Activated T-cell treated with anti-CD3 and anti-CD28 coated beads, Interleukin-2, amount 50 U/mL, for 72 hours (primary cell): ENCODE results near the gene SPSB2. TPM values are rescaled to one million over a fixed set of nuclear protein-coding genes. Genes with fewer than 3 reads are reported as not detected.
A peak's percentile ranks its signal among the peaks of the same experiment; 100 is the strongest.
"Not testable (repeated sequence)": the region's sequence is repeated elsewhere in the genome, so short reads cannot be mapped to it uniquely, and the experiment has no call there.

Experiments
- ATAC-seq, 2 donors: fragments of 150-1000 bp; cut with Tn5 transposase; replicated peaks in 1 of 2; 2 replicates each; pipeline ENCODE4 v1.10.0; 2021; ENCODE audit warnings: moderate library complexity in 2 of 2, mild to moderate bottlenecking in 1 of 2
- DNase-seq, 2 donors: peaks; one replicate each; pipeline ENCODE4 v3.0.0; 2021 to 2022; ENCODE audit warnings: mixed read lengths in 1 of 2
- H3K27ac Mint-ChIP-seq: one replicate; pipeline ENCODE4 v1.8.0; 2022; ENCODE audit warnings: mild to moderate bottlenecking, moderate library complexity, mixed read lengths
- H3K27me3 Mint-ChIP-seq: one replicate; pipeline ENCODE4 v1.8.0; 2022; ENCODE audit warnings: low read depth, mixed read lengths
- H3K36me3 Mint-ChIP-seq, 2 donors: one replicate each; pipeline ENCODE4 v1.8.0; 2022; ENCODE audit warnings: mixed read lengths in 2 of 2, mild to moderate bottlenecking in 1 of 2; ENCODE audit not compliant: insufficient read depth in 2 of 2
- H3K4me1 Mint-ChIP-seq: one replicate; pipeline ENCODE4 v1.8.0; 2022; ENCODE audit warnings: low read depth, mixed read lengths
- H3K4me3 Mint-ChIP-seq, 2 donors: one replicate each; pipeline ENCODE4 v1.8.0; 2022; ENCODE audit warnings: mild to moderate bottlenecking in 2 of 2, mixed read lengths in 2 of 2, moderate library complexity in 2 of 2
- H3K9me3 Mint-ChIP-seq, 2 donors: one replicate each; pipeline ENCODE4 v1.8.0; 2022; ENCODE audit warnings: mixed read lengths in 2 of 2
- total RNA-seq, 2 donors: library from RNA; stranded (reverse); gene quantifications; one replicate each; pipeline ENCODE4 v1.2.3, GENCODE V29; 2022

SPSB2 gene
- total RNA-seq, 2 donors from 2014 or later = 9.6 to 10.4 TPM

GRCh38 chr12:6890789-6891645 lies 17.9 kb upstream of the SPSB2 start:
- Mint-ChIP-seq H3K4me1 (peaks cover 31% of the 10 kb centered on the region), H3K27me3 (no peaks in the 10 kb centered on the region), H3K9me3 (no peaks in the 10 kb centered on the region), H3K36me3 (no peaks in the 10 kb centered on the region), H3K4me3 (peak overlapping the region; percentile 79 to 91), H3K27ac (peak overlapping the region; percentile 97)
- peak; percentile 99 to 100 for DNase-seq
- ATAC-seq = peak; percentile 96

GRCh38 chr12:6889775-6890573 lies 16.9 kb upstream of the SPSB2 start:
- H3K9me3 Mint-ChIP-seq, ATAC-seq, H3K36me3 Mint-ChIP-seq, H3K27me3 Mint-ChIP-seq, DNase-seq: not testable (repeated sequence)
- H3K4me1 Mint-ChIP-seq = peaks cover 31% of the 10 kb centered on the region
- peak overlapping the region; percentile 97 for H3K27ac Mint-ChIP-seq
- peak overlapping the region; percentile 79 to 91 for H3K4me3 Mint-ChIP-seq

- not testable (repeated sequence) for H3K4me3 Mint-ChIP-seq, H3K36me3 Mint-ChIP-seq
- H3K4me1 Mint-ChIP-seq = peaks cover 31% of the 10 kb centered on the region
Observed at GRCh38 chr12:6888794-6889193, 15.7 kb upstream of the SPSB2 start.

GRCh38 chr12:6888360-6888759 lies 15.3 kb upstream of the SPSB2 start:
- Mint-ChIP-seq H3K4me3 (no peak overlapping the region), H3K27ac (no peak overlapping the region), H3K9me3 (no peaks in the 10 kb centered on the region), H3K27me3 (no peaks in the 10 kb centered on the region), H3K4me1 (peaks cover 31% of the 10 kb centered on the region), H3K36me3 (peaks cover 2 to 8% of the 10 kb centered on the region in 2 donors)
- no peak for ATAC-seq
- DNase-seq = no peak

More at GRCh38 chr12:6888794-6889193, 15.7 kb upstream of the SPSB2 start:
- DNase-seq, H3K9me3 Mint-ChIP-seq, H3K27ac Mint-ChIP-seq, ATAC-seq, H3K27me3 Mint-ChIP-seq: not testable (repeated sequence)

- peaks cover 28% of the 10 kb centered on the region for H3K4me1 Mint-ChIP-seq
- no peak for DNase-seq
- H3K9me3 Mint-ChIP-seq = no peaks in the 10 kb centered on the region
- ATAC-seq = no peak
- no peaks in the 10 kb centered on the region for H3K27me3 Mint-ChIP-seq
- peaks cover 2 to 8% of the 10 kb centered on the region in 2 donors for H3K36me3 Mint-ChIP-seq
- H3K27ac Mint-ChIP-seq = no peak overlapping the region
- H3K4me3 Mint-ChIP-seq = no peak overlapping the region
Observed at GRCh38 chr12:6887460-6887859, 14.4 kb upstream of the SPSB2 start.

- not testable (repeated sequence) for ATAC-seq, DNase-seq, H3K36me3 Mint-ChIP-seq, H3K4me3 Mint-ChIP-seq, H3K9me3 Mint-ChIP-seq, H3K27ac Mint-ChIP-seq, H3K27me3 Mint-ChIP-seq
- H3K4me1 Mint-ChIP-seq = peaks cover 17% of the 10 kb centered on the region
Observed at GRCh38 chr12:6886206-6886999, 13.3 kb upstream of the SPSB2 start.

- ATAC-seq (no peak), DNase-seq (no peak)
- Mint-ChIP-seq H3K27ac (no peak overlapping the region), H3K27me3 (no peaks in the 10 kb centered on the region), H3K9me3 (no peaks in the 10 kb centered on the region), H3K36me3 (peaks cover 2 to 8% of the 10 kb centered on the region in 2 donors), H3K4me1 (peaks cover 1% of the 10 kb centered on the region), H3K4me3 (no peak overlapping the region)
Observed at GRCh38 chr12:6884539-6884938, 11.4 kb upstream of the SPSB2 start.

- no peaks in the 10 kb centered on the region for H3K27me3 Mint-ChIP-seq
- ATAC-seq (no peak), DNase-seq (no peak)
- no peaks in the 10 kb centered on the region for H3K9me3 Mint-ChIP-seq
- no peak overlapping the region for H3K27ac Mint-ChIP-seq
- H3K4me3 Mint-ChIP-seq = no peak overlapping the region
- peaks cover 2 to 8% of the 10 kb centered on the region in 2 donors for H3K36me3 Mint-ChIP-seq
- H3K4me1 Mint-ChIP-seq = no peaks in the 10 kb centered on the region
Observed at GRCh38 chr12:6883683-6884082, 10.6 kb upstream of the SPSB2 start.

- Mint-ChIP-seq H3K4me3 (no peak overlapping the region), H3K4me1 (no peaks in the 10 kb centered on the region), H3K27me3 (no peaks in the 10 kb centered on the region), H3K27ac (no peak overlapping the region), H3K36me3 (peaks cover 2 to 8% of the 10 kb centered on the region in 2 donors), H3K9me3 (no peaks in the 10 kb centered on the region)
- DNase-seq = no peak
- no peak for ATAC-seq
Observed at GRCh38 chr12:6883252-6883651, 10.1 kb upstream of the SPSB2 start.

GRCh38 chr12:6879824-6880223 lies 6.7 kb upstream of the SPSB2 start:
- H3K27me3 Mint-ChIP-seq, H3K4me3 Mint-ChIP-seq, H3K9me3 Mint-ChIP-seq, H3K4me1 Mint-ChIP-seq, ATAC-seq, H3K27ac Mint-ChIP-seq, DNase-seq: not testable (repeated sequence)
- peaks cover 6 to 21% of the 10 kb centered on the region in 2 donors for H3K36me3 Mint-ChIP-seq

- not testable (repeated sequence) for H3K27me3 Mint-ChIP-seq, H3K9me3 Mint-ChIP-seq, ATAC-seq, DNase-seq
- H3K4me1 Mint-ChIP-seq = peaks cover 45% of the 10 kb centered on the region
- H3K4me3 Mint-ChIP-seq = peak overlapping the region; percentile 97 to 98
- peaks cover 12 to 22% of the 10 kb centered on the region in 2 donors for H3K36me3 Mint-ChIP-seq
- H3K27ac Mint-ChIP-seq = peak overlapping the region; percentile 53
Observed at GRCh38 chr12:6874015-6874368, 889 bp upstream of the SPSB2 start.

- H3K9me3 Mint-ChIP-seq = no peaks in the 10 kb centered on the region
- peak; percentile 90 to 92 for DNase-seq
- peaks cover 22 to 26% of the 10 kb centered on the region in 2 donors for H3K36me3 Mint-ChIP-seq
- H3K4me1 Mint-ChIP-seq = peaks cover 54% of the 10 kb centered on the region
- peak overlapping the region; percentile 97 to 98 for H3K4me3 Mint-ChIP-seq
- ATAC-seq = peak; percentile 40 to 42
- H3K27ac Mint-ChIP-seq = peak overlapping the region; percentile 69
- no peaks in the 10 kb centered on the region for H3K27me3 Mint-ChIP-seq
Observed at GRCh38 chr12:6872073-6873048, 742 bp downstream of the SPSB2 start.
